Measurements from ENCODE around the gene LCN6.

Gene LCN6

GRCh38 chr9:136694163-136694871, 54.0 kb downstream of the LCN6 start:
- DNase-seq (ENCODE audit: low read depth in 2 of 2, low spot score in 1 of 2) = no peak
